Mesodermal cell (in vitro differentiated cells): Measurements from ENCODE around the gene SLC7A11. TPM values are rescaled to one million over a fixed set of nuclear protein-coding genes. Genes with fewer than 3 reads are reported as not detected.

Experiments
- H3K27ac ChIP-seq: 2 replicates; pipeline ENCODE4 v1.7.0; 2013; ENCODE audit warnings: mild to moderate bottlenecking, low read depth, low read length, moderate library complexity; ENCODE audit not compliant: severe bottlenecking
- H3K36me3 ChIP-seq: 2 replicates; pipeline ENCODE4 v1.7.1; 2013; ENCODE audit warnings: mild to moderate bottlenecking, low read length, moderate library complexity; ENCODE audit not compliant: control insufficient read depth, insufficient read depth
- H3K4me1 ChIP-seq: one replicate; pipeline ENCODE4 v1.7.1; 2013; ENCODE audit warnings: mild to moderate bottlenecking, low read length; ENCODE audit not compliant: insufficient read depth, control insufficient read depth, poor library complexity, severe bottlenecking
- H3K4me3 ChIP-seq: 2 replicates; pipeline ENCODE4 v1.7.0; 2013; ENCODE audit warnings: low read length, control low read depth, mild to moderate bottlenecking; ENCODE audit not compliant: insufficient read depth, poor library complexity, severe bottlenecking; ENCODE audit errors: extremely low read depth
- H3K9me3 ChIP-seq: 2 replicates; pipeline ENCODE4 v1.7.1; 2013; ENCODE audit warnings: mild to moderate bottlenecking, low read length, moderate library complexity; ENCODE audit not compliant: control insufficient read depth
- WGBS, 2 experiments: methylation state at CpG; one replicate each; pipeline ENCODE4 v1.1.5; 2013; ENCODE audit warnings: missing lambda C conversion rate in 2 of 2; ENCODE audit not compliant: insufficient coverage in 2 of 2; 5-methylcytosine and 5-hydroxymethylcytosine counted together
- polyA plus RNA-seq, 2 experiments: library from polyadenylated mRNA; stranded (reverse); fragments of 50-300 nt; gene quantifications; one replicate each; pipeline ENCODE4 v1.2.3, GENCODE V29; 2013

The SLC7A11 gene
- 6.3 TPM for polyA plus RNA-seq (2013, experiment 1 of 2)
- polyA plus RNA-seq (2013, experiment 2 of 2): 7.4 TPM

- Histone ChIP-seq H3K36me3 (no peaks in the 10 kb centered on the region), H3K9me3 (no peaks in the 10 kb centered on the region), H3K4me1 (peaks cover 3% of the 10 kb centered on the region), H3K27ac (peak within 1 kb of the TSS; percentile 96), H3K4me3 (peak within 1 kb of the TSS; percentile 51)
- WGBS, 2 experiments: 4 to 6% methylated on average over 8 to 9 of the region's 12 CpGs
These were observed at the start of gene SLC7A11 for GRCh38 chr4:138242076-138242833. Gene SLC7A11 (minus strand): TSS chr4:138242349. CDS start chr4:138242069, 280 bp downstream.

DNA sequence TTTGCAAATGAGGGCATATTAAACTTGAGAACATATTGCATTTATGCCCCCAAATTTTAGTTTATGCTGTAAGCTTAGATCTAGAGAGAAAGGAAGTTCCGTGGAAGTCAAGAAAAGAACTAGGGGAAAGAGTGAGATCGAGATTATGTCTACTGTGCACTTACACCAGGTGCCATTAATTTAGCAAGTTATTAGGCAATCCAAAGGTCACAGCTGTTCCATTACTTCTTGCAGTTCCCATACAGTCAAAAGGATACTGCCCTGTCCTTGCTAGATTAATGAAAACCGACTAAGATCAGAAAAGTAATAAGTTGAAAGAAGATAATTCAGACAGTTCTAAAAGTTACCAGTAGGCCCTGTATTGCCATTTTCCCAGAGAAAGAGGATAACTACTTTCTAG is 49.3 kb upstream of the SLC7A11 start:
- 80 to 90% methylated on average over 1 to 2 of the region's 3 CpGs for WGBS, 2 experiments
- Histone ChIP-seq H3K4me1 (no peaks in the 10 kb centered on the region), H3K4me3 (no peak overlapping the region), H3K27ac (no peak overlapping the region), H3K36me3 (no peaks in the 10 kb centered on the region), H3K9me3 (no peaks in the 10 kb centered on the region)

DNA sequence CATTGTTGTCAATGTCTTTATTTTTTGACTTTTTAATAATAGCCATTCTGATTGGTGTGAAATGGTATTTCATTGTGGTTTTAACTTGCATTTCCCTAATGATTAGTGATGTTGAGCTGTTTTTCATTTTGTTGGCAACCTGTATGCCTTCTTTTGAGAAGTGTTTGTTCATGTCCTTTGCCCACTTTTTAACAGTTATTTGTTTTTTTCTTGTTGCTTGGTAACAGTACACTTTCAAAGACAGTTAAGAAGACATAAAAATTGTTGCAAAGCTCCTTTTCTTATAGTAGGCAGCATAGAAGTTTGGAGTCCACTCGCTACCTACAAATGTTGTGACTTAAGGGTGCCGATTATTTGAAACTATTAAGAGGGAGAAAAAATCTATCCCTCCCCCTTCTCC is 48.7 kb upstream of the SLC7A11 start:
- H3K27ac ChIP-seq: no peak overlapping the region
- no peak overlapping the region for H3K4me3 ChIP-seq
- H3K4me1 ChIP-seq: no peaks in the 10 kb centered on the region
- no peaks in the 10 kb centered on the region for H3K36me3 ChIP-seq
- no peaks in the 10 kb centered on the region for H3K9me3 ChIP-seq
- WGBS, 2 experiments: 80% methylated on average over 1 of the region's 2 CpGs; no CpG with 5 or more reads in 1 of the 2 experiments

DNA sequence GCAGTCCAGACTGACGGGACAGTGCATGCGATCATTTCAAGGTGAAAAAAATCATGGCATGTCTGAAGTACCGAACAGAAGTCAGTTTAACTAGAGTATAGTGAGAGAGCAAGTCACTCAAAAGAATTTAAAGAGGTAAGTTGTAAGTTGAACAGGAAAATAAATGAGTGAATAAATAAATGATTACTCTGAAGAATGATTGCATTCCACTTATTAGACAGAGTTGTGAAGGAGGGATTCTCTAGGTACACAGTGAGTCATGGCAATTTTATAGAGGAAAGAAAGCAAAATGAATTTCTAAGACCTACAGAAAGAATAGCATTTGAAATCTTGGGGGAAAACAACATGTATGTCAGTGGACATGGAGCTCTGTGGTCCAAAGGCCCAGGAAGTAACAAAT is 37.1 kb upstream of the SLC7A11 start:
- no peak overlapping the region for H3K4me3 ChIP-seq
- H3K36me3 ChIP-seq: no peaks in the 10 kb centered on the region
- H3K27ac ChIP-seq: no peak overlapping the region
- H3K4me1 ChIP-seq: peaks cover 8% of the 10 kb centered on the region
- no peaks in the 10 kb centered on the region for H3K9me3 ChIP-seq
- 84 to 94% methylated on average over 3 of the region's 3 CpGs for WGBS, 2 experiments

DNA sequence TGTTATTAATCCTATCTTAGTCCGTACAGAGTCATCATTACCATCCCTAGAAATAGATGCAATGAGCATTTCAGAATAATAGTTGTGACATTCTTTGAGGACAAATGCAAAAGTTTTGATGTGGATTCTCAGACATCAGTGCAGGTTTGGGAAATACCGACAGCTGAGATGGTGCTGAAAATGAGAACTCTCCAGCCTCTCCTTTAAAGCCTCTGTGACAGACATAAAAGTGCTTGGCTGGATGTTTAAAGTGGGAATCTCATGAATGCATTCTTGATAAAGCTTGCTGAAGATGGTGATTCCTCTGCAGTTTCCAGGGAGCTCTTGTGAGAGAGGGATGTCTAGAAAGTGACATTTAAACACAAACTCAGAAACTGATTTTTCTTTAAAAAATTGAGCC is 35.0 kb upstream of the SLC7A11 start:
- no peaks in the 10 kb centered on the region for H3K9me3 ChIP-seq
- no peak overlapping the region for H3K27ac ChIP-seq
- H3K36me3 ChIP-seq: no peaks in the 10 kb centered on the region
- 100% methylated on average over 1 of the region's 2 CpGs; no CpG with 5 or more reads in 1 of the 2 experiments for WGBS, 2 experiments
- no peak overlapping the region for H3K4me3 ChIP-seq
- H3K4me1 ChIP-seq: peaks cover 8% of the 10 kb centered on the region

GRCh38 chr4:138275963-138276621 is 33.9 kb upstream of the SLC7A11 start:
- H3K36me3 ChIP-seq: no peaks in the 10 kb centered on the region
- peak overlapping the region; percentile 79 for H3K27ac ChIP-seq
- H3K9me3 ChIP-seq: no peaks in the 10 kb centered on the region
- H3K4me3 ChIP-seq: no peak overlapping the region
- H3K4me1 ChIP-seq: peaks cover 8% of the 10 kb centered on the region
- WGBS, 2 experiments: no CpG with 5 or more reads among the region's 3 CpGs

GRCh38 chr4:138275216-138275615 is 33.1 kb upstream of the SLC7A11 start:
- no peaks in the 10 kb centered on the region for H3K36me3 ChIP-seq
- WGBS, 2 experiments: no CpG with 5 or more reads among the region's 1 CpG
- H3K4me3 ChIP-seq: no peak overlapping the region
- H3K4me1 ChIP-seq: peaks cover 8% of the 10 kb centered on the region
- peak overlapping the region; percentile 79 for H3K27ac ChIP-seq
- H3K9me3 ChIP-seq: no peaks in the 10 kb centered on the region

GRCh38 chr4:138269175-138269574 is 27.0 kb upstream of the SLC7A11 start:
- H3K9me3 ChIP-seq: no peaks in the 10 kb centered on the region
- no peaks in the 10 kb centered on the region for H3K4me1 ChIP-seq
- H3K4me3 ChIP-seq: no peak overlapping the region
- no peak overlapping the region for H3K27ac ChIP-seq
- no peaks in the 10 kb centered on the region for H3K36me3 ChIP-seq

GRCh38 chr4:138267835-138268234 is 25.7 kb upstream of the SLC7A11 start:
- Histone ChIP-seq H3K4me1 (no peaks in the 10 kb centered on the region), H3K4me3 (no peak overlapping the region), H3K36me3 (no peaks in the 10 kb centered on the region), H3K9me3 (no peaks in the 10 kb centered on the region), H3K27ac (no peak overlapping the region)

GRCh38 chr4:138266948-138267347 is 24.8 kb upstream of the SLC7A11 start:
- 80% methylated on average over 1 of the region's 5 CpGs; no CpG with 5 or more reads in 1 of the 2 experiments for WGBS, 2 experiments
- no peak overlapping the region for H3K4me3 ChIP-seq
- H3K4me1 ChIP-seq: peaks cover 3% of the 10 kb centered on the region
- H3K36me3 ChIP-seq: no peaks in the 10 kb centered on the region
- no peaks in the 10 kb centered on the region for H3K9me3 ChIP-seq
- H3K27ac ChIP-seq: no peak overlapping the region

DNA sequence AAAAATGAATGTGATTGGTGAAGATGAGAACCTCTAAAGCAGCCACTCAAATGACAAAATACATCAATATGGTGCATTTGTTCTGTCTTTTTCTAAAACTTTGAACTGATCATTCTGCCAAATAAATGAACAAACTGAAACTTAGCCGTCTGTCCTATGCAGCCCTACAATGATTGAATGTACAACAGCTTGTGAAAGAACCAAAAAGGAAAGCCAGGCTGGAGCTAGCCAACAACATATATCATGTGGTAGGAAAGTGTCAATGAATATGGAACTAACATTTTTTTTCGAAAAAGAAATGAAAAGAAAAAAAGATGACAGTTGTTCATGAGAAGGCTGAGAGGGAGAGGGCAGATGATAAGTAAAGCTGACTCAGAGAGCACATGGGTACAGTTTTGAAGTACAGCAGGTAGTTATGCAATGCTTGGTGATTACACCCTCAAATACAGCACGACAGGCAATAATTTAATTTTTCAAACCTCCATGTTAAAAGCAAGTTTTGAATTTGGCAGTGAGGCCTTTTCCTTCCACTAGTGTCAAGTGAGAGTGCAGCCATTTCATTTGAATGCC is 21.2 kb upstream of the SLC7A11 start:
- no peak overlapping the region for H3K27ac ChIP-seq
- H3K36me3 ChIP-seq: no peaks in the 10 kb centered on the region
- no peak overlapping the region for H3K4me3 ChIP-seq
- 0 to 50% methylated on average over 1 to 2 of the region's 3 CpGs for WGBS, 2 experiments
- H3K9me3 ChIP-seq: no peaks in the 10 kb centered on the region
- peaks cover 7% of the 10 kb centered on the region for H3K4me1 ChIP-seq
